COLO829 (cell line): ENCODE results near the gene MRPS33.
A peak's percentile ranks its signal among the peaks of the same experiment; 100 is the strongest.
"Not testable (repeated sequence)": the region's sequence is repeated elsewhere in the genome, so short reads cannot be mapped to it uniquely, and the experiment has no call there.

ENCODE experiments used
- DNase-seq: peaks from one replicate; pipeline ENCODE4 v3.0.0; 2012; ENCODE audit warnings: low spot score

MRPS33 gene

DNA sequence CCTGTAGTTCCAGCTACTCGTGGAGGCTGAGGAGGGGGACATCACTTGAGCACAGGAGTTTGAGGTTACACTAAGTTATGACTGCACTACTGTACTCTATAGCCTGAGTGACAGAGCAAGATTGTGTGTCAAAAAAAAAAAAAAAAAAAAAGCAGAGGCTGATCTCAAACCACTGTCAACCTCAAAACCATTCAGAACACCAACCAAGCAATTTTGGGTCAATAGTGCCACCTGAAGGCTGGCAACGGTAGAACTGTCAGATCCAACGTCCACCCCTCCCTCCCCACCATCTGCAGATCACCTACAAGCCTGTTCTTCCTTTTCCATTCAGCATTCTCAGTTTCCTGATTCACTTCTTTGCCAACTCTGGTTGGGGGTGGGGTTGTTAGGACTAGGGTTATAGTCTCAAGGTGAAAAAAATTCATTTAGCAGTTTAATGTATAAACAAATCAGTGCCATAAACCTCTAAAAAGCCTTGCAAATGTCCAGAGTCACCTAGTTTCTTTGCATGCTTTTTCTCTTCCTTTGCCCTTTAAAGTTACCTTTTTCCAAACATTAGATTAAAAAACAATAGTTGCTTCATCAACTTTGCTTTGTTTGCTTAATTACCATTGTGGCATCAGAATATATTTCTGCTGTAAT lies 2.6 kb downstream of the MRPS33 start:
- peak; percentile 86 for DNase-seq

DNA sequence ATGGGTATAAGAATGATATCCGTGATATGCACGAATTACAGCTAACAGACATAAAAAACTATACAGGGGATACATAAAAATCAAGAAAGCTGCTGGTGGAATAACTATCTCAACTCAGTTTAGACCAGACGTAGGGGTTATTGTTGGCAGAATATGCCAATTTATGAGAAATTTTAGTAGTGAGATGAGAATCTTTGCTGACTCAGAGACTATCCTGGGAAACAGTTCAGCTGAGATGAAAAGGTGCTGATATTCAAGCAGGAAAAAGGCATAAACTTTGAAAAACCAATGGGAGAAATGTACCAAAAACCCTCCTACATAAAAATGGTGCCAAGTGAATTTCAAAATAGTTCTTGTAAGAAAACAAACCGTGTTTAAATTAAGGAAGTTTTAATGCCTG lies 3.3 kb downstream of the MRPS33 start:
- DNase-seq: no peak

DNA sequence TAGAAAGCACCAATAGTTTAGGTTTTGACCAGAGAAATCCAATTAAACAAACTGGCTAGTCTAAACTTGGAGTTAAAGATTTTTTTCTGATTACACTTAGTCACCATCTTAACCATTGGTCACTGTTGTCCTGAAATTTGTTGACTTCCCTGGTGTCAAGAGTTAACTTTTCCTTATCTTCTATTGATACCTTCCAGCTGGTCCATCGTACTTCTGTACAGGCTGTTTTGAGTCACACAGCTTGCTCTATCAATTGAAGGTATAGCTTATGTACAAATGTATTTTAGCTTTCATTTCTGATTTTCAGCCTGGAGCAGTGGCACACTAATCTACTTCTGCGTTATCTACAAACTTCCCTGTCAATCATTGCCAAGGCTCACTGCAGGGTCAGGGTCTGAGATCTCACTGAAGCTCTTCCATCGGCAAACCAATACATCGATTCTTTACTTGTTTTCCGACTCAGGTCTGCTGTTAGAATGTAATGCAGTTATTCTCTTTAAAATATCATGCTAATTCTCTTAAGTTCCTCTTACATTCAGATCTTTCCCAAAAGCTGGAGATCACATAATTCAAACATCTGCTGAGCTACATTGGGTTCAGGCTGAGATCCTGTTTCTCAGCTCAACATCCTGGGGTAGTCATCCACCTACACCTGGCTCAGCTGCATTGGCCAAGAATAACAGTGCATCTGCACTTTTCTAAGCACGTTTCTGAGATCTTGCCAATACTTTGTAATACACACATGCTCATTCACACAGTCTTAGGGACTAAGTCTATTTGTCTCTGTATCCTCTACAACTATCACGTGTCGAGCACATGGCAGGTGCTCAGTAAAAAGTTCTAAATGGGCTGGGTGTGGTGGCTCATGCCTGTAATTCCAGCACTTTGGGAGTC lies 11.3 kb downstream of the MRPS33 start:
- DNase-seq: no peak

DNA sequence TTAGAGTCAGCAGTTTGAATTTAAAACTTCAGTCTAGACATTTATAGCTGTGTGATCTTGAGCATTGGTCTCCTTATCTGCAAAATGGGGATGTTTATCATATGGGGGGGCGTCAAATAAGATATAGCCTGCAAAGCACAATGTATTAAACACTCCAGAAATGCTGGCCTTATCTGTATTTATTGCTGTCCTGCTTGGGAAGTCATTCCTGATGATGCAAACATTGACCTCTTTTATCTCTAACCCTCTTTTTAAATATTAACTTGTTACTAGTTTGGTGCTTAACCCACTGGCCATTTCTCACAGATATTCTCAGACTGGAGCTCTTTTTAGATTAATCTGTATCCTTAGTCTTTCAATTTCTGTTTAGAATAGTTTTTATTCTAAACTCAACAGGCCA lies 13.2 kb downstream of the MRPS33 start:
- DNase-seq: no peak

DNA sequence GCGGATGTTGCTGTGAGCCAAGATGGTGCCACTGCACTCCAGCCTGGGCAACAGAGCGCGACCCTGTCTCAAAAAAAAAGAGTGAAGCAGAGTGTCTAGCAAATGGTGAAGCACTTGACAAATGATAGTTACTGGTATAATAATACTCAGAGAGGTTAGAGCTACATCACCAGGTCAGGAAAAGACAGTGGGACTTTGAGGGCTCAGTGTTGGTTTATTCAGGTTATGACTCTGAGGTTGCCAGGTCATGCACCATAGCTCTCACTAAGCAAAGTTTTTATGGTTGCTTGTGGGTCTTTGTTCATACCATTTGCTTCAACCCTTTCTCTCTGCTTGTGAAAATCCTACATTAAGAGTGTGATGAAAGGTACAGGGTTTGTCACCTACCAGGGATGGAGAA lies 13.6 kb downstream of the MRPS33 start:
- DNase-seq: no peak

DNA sequence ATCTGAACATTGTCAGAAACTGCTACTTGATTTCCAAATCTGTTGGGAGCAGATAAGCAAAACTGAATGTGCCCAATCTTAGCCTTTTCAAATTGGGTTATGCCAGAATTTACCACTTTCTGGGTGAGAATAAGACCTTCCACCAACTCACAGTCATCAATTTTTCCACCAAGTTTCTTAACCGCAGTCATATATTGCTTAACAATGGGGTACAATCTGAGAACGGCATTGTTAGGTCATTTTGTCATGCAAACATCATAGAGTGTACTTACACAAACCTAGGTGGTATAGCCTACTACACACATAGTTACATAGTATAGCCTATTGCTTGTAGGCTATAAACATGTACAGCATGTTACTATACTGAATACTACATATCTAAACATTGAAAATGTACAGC lies 16.0 kb downstream of the MRPS33 start:
- DNase-seq: no peak

DNA sequence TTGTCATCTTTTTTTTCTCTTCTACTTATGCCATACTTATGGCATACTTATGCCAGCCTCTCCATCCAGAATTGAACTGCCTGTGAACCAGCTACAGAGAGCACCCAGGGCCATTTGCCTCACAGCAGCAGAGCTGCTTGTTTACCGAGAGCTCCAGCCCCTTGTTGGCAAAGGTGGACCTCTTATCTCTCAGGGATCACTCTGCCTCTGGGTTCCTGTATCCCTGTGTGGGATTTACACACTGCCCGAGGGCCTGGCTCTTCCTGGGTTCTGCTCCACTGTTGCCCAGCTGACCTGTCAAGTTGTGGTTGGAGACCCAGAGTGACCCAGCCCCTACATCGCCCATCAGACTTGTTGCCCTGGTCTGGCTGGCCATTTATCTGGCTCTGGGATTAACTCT lies 22.3 kb downstream of the MRPS33 start:
- DNase-seq: no peak

DNA sequence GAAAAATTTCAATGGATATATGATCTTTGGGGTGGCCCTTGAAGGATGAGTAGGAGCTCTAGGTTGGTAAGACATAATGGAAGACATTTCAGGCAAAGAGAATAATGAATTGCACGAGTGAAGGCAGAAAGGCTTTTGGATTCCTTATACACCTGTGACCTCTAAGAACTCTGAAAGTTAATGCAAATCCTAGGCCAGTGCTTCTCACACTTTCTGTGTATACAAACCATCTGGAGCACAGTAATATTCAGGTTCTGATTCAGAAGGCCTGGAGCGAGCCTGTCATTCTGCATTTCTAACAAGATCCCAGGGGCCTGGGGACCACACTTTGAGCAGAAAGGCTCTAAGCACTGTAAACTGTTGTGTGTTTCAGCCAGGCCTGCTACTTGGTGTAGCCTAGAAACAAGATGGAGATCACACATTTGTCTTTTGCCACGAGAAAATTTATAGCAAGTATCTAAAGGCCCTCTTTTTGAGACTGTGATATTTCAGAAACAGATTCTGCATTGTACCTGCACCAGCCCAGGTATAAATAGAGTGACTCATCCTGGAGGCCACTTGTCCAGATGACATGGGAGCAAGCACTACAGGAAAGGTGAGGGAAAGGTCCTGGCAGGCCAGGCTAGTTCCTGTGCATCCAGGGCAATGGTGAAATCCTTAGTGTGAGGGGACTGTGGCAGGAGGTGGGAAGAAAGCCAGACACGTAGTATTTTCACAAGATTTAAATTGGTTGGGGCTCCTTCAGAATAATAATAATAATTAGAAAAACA lies 24.4 kb downstream of the MRPS33 start:
- no peak for DNase-seq

DNA sequence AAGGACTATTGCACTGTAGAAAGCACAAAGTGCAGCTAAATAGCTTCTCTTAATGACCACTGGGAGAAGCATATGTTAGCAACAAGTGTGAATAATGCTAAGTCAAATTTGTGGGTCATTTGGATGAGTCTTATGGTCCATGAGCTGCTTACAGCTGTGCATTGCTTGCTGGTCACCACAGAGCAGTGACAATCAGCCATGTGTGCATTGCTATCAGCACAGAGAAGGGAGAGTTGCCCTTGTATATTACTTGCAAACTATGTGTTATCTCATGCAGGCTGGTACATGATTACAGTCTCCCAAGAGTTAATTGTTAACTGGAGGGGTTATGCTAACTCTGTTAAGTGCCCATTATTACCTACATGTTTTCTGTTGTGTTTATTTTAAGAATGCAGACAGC lies 25.7 kb downstream of the MRPS33 start:
- no peak for DNase-seq

DNA sequence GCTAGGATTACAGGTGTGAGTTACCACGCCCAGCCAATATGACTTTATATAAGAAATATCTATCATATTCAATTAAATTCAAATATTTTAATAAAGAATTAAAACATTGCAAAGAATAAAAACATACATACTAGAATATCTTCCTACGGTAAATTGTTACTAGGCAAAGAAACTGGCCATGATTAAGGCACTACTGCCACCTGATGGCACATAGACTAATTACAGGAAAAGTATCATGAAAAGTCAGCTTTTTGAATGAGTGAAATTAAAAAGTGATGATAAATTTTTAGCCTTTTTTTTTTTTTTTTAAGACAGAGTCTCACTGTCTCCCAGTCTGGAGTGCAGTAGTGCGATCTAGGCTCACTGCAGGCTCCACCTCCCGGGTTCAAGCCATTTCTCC lies 30.9 kb downstream of the MRPS33 start:
- no peak for DNase-seq

DNA sequence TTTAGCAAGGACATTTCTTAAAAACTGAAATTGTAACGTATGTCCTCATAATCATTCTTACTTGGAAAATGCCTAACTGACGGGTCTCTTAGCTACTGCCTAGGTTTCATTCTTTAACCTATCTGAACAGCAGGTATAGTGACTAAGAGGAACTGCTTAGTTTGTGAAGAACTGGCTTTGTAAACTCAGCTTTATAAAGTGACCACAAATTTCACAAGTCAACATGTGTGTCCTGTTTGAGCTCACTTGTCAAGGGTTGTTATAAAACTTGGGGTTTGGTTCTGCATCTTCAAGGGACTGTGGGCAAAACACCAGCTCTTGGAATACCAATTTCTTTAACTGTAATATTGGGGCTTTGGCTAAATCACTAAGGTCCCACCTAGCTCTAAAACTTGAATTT lies 32.2 kb downstream of the MRPS33 start:
- no peak for DNase-seq

DNA sequence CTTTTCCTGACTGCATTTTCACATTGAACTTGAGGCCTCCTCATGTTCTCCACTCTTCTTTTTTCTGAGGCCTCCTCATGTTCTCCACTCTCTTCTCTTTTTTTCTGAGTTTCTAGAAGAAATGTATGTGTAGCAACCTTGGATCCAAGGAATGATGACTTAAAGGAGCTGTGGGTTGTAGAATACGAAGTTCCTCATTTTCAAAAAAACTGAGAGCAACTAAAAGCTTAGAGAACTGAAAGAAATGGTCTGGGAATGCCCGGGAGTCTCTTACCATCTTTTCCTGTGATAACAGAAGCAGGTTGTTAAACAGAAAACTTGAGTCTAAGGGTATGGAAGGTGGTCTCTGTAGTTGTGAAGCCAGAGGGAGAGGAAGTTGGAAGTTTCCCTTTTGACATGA lies 32.8 kb downstream of the MRPS33 start:
- no peak for DNase-seq

DNA sequence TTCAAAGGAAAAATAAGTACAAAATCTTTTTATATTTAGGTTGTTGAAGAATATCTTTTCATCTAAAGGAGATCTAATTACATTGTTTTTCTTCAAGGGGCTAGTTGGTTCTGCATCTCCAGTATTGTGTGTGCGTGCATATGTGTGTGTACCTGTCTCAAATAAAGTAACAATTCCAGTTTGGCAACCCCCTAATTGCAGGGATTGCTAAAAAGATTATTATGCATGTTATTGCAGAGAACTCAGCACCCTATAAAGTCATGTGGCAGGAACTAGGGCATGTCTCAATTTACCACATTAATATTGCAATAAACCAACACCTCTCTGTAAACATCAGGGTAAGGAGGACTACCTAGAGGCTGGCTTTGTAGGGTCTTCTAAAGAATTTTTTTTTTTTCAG lies 37.0 kb downstream of the MRPS33 start:
- no peak for DNase-seq

DNA sequence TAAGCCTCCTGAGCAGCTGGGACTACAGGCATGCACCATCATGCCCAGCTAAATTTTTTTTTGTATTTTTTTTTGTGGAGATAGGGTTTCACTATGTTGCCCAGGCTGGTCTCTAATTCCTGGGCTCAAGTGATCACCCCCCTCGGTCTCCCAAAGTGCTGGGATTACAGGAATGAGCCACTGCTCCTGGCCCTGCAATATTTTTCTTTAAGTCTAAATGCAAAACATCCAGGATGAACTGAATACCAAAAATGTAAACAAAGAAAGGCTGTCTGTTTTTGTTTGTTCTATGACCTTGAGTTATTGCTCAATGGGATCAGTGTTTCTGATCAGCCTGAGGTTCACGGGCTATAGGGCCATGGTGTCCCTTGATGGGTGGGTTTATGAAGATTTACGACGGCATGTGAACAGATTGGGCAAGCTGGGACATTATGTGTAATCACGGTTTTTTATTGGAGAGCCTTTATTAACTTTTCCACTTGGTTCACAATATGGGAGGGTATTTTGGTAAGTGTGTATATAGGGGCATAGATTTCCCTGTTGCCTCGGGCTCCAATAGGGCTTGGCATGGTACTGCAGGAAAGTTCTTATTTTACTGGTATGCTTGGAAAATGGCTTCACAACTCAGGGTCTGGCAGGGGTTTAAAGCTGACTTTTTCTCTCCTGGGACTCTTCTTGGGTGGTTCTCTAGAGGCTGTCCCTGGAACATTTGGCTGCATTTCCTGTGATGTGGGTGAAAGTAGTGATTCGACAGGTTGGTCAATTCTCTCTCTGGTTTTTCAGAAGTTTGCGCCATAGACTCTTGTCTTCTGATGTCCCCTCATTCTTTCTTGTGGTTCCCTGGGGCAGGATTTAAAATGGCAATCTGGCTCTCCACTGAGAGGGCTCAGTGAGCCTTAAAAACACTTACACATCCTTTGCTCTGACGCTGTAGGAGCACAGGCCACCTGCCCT lies 41.6 kb downstream of the MRPS33 start:
- no peak for DNase-seq

DNA sequence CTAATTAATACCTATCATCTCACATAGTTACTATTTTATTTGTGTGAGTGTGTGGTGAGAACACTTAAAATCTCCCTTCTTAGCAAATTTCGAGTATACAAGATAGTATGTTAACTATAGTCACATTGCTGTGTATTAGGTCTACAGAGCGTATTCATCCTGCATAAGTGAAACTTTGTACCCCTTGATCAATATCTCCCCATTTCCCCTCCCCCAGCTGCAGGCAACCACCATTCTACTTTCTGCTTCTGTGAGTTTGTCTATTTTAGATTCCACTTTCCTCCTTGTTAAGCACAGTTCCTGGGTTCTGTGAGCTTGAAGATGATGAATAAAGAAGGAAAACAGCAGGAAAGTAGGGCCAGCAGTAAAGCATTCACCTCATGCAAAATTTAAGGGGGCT lies 42.4 kb downstream of the MRPS33 start:
- DNase-seq: no peak

DNA sequence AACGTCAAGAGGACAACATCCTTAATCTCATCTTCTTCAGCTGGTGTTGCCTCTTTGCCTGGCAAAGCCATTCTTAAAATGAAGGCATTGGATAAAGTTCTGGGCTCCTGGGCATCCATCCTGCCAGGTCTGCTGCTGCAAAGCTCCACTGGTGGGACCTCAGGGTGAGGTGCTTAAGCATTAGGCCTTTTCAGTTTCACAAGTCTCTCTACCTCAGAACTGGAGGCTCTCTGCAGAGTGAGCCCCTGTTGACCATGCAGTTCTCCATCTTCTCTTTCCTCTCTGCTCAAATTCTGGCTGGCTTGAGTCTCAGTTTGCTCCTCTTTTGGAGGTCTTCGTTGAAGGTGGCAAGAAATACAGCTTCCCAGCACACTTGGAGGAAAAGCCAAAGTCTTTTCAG lies 47.3 kb downstream of the MRPS33 start:
- DNase-seq: no peak

DNA sequence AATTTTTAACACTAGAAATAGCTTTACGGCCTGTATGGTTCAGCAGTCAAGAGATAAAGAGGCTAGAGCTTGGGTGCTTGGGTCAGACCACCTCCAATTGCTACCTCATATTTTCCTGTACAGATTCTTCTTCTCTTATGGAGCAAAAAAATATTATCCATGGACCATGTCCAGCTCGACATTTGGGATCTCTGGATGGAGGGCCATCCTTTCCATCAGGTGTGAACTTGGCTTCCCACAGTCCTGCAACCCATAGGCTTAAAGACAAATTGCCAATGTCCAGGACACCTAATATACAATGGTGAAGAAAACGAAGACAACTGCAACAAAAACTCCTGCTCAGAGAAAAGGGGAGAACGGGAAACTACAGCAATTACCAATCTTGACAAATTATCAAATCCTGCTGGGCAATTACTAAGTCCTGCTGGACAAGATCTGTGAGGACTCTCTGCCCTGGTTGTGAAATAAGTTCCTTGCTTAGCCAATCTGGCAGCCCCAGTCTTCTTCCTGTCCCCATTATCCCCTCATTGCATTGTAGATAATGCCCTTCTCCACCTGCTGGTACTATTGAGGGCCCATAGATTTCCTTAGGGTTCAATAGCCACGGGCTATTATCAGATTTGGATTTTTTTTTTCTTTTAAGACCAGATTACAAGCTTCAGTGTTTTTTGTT lies 48.1 kb downstream of the MRPS33 start:
- DNase-seq: no peak

DNA sequence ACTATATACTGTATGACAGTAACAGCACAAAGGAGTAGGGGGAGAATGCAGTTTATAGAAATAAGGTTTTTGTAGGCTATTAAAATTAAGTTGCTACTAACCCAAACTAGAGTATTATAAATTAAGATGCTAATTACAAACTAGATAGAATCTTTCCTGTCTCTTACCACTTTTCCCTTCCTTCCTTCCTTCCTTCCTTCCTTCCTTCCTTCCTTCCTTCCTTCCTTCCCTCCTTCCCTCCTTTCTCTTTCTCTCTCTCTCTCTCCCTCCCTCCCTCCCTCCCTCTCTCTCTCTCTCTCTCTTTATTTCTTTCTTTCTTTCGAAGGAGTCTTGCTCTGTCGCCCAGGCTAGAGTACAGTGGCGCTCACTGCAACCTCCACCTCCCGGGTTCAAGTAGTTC lies 53.6 kb downstream of the MRPS33 start:
- DNase-seq: no peak

DNA sequence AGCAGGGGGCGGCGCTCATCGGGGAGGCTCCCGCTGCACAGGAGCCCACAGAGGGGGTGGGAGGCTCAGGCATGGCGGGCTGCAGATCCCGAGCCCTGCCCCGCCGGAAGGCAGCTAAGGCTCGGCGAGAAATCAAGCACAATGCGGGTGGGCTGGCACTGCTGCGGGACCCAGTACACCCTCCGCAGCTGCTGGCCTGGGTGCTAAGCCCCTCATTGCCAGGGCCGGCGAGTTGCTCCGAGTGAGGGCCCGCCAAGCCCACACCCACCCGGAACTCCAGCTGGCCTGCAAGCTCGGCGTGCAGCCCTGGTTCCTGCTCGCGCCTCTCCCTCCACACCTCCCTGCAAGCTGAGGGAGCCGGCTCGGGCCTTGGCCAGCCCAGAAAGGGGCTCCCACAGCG lies 57.8 kb downstream of the MRPS33 start:
- not testable (repeated sequence) for DNase-seq
